NCI-H345 treated with DMSO at 0.1 percent for 48 hours (cell line): ENCODE measurements around the gene PHKG2.

ENCODE experiments used
- DNase-seq: peaks from one replicate; lab custom pipeline; 2025; ENCODE audit not compliant: unreplicated experiment; lab: John Stamatoyannopoulos, UW

The PHKG2 gene

GRCh38 chr16:30755955-30756780 is 7.9 kb downstream of the PHKG2 start:
- no peak for DNase-seq

GRCh38 chr16:30756781-30757100 is 8.5 kb downstream of the PHKG2 start:
- DNase-seq, result no peak

DNA sequence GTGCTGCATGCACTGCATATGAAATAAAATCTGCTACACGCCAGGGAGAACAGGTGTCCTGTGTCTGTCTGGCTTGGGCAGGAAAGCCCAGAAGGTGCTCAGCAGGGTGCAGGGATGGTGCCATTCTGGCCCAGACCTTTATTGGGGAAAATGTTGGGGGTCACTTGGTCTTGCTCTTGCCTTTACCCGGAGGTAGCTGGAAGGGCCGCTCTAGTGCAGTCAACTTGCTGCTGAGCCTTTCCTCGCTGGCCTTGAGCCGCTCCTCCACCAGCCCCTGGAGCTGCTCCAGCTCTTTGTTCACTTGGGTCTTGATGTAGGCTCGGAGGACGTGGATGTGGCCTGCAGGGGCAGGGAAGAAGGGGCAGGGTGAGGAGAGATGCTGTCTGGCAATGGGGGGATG is 9.1 kb downstream of the PHKG2 start:
- DNase-seq, result no peak

DNA sequence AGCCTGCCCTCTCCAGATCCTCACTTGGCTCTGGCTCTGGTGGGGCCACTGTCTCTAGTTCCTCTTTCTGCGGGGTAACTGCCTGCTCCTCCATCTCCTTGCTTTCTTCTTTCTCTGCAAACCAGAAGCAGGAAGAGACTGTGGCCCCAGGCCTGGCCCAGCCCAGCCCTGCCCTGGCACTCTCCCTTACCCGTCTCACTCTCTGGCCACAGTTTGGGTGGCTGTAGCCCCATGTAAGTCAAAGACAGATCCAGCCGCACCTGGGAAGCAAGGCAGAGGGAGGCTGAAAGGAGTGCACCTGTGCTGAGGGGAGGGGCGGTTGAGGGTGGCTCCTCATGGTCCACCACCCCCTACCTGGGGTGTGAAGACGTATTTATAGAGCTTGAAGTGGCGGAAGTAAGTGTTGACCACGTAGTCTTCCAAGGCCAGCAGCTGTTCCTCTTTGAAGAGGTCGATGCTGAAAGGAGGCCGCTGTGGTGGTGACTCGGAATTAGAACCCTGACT is 10.8 kb downstream of the PHKG2 start:
- no peak for DNase-seq

GRCh38 chr16:30760001-30760559 is 11.9 kb downstream of the PHKG2 start:
- no peak for DNase-seq

GRCh38 chr16:30760577-30761426 is 12.6 kb downstream of the PHKG2 start:
- no peak for DNase-seq

GRCh38 chr16:30761427-30761927 is 13.3 kb downstream of the PHKG2 start:
- DNase-seq, result peak; percentile 20

DNA sequence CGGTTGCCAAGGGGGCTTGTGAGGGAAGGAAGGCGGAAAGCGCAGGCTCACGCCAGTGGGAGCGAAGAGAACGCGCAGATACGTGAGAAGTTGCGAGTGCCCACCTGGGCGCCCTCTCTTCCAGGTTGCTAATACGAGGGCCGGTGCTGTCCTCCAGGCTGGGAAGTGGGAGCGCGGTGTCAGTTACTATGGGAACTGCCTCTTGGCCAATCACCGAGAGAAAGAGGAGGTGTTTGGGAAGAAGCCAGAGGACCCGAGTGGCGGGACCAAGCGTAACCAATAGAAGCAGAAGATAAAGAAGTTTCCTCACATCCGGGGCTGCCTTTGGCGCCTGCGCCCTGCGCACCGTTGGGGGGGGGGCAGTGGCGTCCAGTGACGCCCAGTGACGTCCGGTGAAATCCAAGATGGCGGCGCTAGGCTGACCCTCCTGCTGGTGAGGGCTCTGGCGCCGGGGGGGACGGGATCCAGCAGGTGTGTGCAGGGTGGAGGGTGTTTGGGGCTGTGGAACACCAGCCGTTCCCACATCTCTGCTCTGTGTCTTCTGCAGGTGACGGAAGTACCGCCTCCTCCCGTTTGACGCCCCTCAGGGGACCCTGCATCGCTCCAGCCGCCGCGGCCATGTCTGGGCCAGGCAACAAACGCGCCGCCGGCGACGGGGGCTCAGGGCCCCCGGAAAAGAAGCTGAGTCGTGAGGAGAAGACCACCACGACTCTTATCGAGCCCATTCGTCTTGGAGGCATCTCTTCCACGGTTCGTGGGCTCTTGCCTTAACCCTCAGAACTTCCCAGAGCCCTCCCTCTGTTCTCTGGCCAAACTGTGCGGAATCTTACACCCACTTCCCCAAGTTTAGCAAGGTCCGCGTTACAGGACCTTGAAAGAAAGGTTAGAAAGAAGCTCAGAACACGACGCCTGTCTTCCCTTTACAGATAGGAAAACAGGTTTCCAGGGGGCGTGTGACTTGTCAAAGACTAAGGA is 14.0 kb downstream of the PHKG2 start, which contains the start of the genes CFAP119 and RNF40:
Gene CFAP119, minus strand, starts transcription at position 135 of the 975 bp plus-strand sequence. CDS start 314 bp downstream, outside the sequence.
Gene RNF40, plus strand, starts transcription at position 395 of the 975 bp plus-strand sequence. Its CDS starts 224 bp downstream, at position 619.
- DNase-seq, result peak; percentile 100

DNA sequence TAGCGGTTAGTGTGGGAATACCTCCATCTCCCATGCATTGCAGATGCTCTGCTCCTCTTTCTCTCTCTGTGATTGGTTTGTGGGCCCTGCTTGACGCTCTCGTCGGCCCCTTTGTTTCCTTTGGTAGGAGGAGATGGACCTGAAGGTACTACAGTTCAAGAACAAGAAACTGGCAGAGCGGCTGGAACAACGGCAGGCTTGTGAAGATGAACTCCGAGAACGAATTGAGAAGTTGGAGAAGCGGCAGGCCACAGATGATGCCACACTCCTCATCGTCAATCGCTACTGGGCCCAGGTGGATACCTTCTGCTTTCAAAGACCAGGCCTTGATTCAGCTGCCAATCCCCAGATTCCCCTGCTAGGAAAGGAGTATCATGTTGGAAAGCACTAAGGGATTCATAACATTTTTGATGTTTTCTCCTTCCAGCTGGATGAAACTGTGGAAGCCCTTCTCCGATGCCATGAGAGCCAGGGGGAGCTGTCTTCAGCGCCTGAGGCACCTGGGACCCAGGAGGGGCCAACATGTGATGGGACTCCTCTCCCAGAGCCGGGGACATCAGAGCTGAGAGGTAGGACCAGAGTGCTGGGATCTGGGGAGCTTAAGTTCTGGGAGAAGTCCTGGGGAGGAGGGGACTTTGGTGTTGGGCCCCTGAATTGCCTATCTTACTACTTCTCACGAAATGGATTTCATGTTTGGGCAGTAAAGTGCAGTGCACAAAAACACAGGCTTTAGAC is 14.9 kb downstream of the PHKG2 start:
- no peak for DNase-seq

DNA sequence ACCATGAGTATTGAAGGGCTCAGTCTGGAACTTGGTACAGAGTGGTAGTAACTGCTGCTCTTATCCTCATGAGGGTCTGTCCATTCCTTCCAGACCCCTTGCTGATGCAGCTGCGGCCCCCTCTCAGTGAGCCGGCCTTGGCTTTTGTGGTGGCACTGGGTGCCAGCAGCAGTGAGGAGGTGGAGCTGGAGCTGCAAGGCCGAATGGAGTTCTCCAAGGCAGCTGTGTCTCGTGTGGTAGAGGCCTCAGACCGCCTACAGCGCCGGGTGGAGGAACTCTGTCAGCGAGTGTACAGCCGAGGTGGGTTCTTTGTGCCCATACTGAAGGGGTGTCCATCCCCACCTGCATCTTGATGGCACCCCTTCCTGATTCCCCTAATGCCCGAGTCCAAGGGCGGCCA is 15.9 kb downstream of the PHKG2 start:
- no peak for DNase-seq

- DNase-seq, result no peak
These were observed 16.7 kb downstream of the PHKG2 start for GRCh38 chr16:30764816-30765465.

DNA sequence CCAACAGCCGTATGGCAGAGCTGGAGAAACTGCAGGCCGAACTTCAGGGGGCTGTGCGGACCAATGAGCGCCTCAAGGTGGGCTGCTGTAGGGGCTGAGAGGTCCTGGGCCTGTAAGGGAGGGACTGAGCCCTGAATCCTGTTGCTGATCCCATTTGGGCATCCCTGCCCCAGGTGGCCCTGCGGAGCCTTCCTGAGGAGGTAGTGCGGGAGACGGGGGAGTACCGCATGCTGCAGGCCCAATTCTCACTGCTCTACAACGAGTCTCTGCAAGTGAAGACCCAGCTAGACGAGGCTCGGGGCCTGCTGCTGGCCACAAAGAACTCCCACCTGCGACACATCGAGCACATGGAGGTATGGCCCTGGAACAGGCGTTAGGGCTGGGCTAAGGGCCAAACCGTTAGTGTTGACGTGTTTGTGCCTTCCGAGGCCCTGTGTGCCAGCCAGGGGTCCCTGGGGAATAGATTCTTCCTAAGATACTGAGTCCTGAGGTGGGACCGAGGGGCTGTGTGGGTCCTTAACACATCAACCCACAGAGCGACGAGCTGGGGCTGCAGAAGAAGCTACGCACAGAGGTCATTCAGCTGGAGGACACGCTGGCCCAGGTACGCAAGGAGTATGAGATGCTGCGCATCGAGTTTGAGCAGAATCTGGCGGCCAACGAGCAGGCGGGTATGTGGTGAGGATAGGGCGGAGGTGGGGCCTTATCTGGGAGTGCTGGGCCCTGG is 18.1 kb downstream of the PHKG2 start:
- DNase-seq, result no peak

GRCh38 chr16:30766933-30767284 is 18.7 kb downstream of the PHKG2 start:
- DNase-seq, result no peak

DNA sequence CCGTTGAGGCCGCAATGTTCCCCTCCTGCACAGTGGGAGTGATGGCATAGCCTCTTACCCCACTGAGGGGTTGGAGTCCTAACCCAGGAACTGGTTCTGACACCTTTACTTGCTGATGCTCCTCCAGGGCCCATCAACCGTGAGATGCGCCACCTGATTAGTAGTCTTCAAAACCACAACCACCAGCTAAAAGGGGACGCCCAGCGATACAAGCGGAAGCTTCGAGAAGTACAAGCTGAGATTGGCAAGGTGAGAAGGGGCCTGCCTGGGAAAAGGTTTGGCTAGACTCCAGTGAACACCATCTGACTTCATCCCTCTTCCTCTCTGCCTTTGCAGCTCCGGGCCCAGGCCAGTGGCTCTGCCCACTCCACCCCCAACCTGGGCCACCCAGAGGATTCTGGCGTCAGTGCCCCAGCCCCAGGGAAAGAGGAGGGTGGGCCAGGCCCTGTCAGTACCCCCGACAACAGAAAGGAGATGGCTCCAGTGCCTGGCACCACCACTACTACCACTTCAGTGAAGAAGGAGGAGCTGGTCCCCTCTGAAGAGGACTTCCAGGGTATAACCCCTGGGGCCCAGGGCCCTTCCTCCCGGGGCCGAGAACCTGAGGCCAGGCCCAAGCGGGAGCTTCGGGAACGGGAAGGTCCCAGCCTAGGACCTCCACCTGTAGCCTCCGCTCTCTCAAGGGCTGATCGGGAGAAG is 19.7 kb downstream of the PHKG2 start:
- DNase-seq, result no peak

DNA sequence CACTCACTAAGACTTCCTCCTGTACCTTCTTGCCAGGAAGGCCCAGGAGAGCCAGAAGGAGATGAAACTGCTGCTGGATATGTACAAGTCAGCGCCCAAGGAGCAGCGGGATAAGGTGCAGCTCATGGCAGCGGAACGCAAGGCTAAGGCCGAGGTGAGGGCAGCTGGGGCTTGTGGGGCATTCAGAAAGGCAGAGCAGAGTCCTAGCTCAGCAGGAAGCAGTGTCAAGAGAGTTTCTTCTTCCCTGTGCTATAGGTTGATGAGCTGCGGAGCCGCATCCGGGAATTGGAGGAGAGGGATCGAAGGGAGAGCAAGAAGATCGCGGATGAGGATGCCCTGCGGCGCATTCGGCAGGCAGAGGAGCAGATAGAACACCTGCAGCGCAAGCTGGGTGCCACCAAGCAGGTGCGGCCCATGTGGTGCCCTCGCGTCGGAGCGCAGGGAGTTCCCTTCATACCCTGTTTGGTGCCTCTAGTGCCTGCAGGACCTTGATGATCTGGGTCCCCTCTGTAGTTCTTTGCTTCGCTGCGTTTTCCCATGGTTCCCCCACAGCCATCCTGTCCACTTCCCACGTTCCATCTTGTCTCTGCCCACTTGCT is 20.5 kb downstream of the PHKG2 start:
- DNase-seq, result no peak

GRCh38 chr16:30769379-30770089 is 21.3 kb downstream of the PHKG2 start:
- no peak for DNase-seq

- DNase-seq, result no peak
These were observed 23.5 kb downstream of the PHKG2 start for GRCh38 chr16:30771726-30772125.
